NCI-H1694 treated with DMSO at 0.1 percent for 48 hours (cell line): ENCODE data around the gene TNFRSF9.
"Not testable (repeated sequence)": the region's sequence is repeated elsewhere in the genome, so short reads cannot be mapped to it uniquely, and the experiment has no call there.

Source experiments
- DNase-seq: peaks from one replicate; lab custom pipeline; 2025; lab: John Stamatoyannopoulos, UW

The TNFRSF9 gene

GRCh38 chr1:7940745-7941436, at the start of gene TNFRSF9:
Gene TNFRSF9 (minus strand): TSS chr1:7940839. CDS start chr1:7939994, 845 bp downstream.
- no peak for DNase-seq

DNA sequence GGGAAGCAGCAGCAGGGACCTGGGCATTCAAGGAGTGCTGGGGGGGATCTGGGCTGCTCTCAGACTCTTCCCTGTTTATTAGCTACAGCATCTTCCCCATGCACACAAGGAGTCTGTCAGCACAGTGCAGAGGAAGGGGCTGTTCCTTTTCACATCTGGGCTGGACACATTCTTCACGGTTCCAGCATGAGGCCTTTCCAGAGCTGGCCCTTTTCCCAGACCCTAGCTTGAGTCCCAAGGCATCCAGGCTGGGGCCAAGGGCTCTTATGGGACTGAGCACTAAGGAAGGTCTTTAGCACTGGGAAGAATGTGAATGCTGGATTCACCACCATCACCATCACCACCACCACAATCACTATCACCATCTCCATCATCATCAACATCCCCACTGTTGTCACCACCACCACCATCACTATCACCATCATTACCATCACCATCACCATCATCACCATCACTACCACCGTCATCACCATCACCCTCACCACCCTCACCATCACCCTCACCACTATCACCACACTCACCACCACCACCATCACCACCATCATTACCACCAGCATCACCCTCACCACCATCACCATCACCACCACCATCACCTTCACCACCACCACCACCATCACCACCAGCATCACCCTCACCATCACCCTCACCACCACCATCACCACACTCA, 49.3 kb upstream of the TNFRSF9 start:
- DNase-seq, result no peak

DNA sequence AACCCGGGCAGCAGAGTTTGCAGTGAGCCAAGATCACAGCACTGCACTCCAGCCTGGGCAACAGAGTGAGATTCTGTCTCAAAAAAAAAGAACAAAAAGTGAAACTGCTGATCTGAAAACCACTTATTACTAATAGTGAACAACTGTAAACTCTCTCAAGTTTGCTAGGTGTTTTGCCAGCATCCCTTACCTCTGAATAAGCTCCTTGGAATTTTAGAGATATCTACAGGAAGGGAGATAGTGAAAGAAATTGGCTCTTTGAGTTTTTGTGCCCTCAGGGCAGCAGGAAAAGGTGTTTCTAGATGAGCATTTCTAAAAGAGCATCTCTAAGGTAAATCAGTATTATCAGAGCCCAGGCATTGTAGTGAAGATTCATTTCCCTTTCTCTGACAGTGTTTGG, 47.9 kb upstream of the TNFRSF9 start:
- DNase-seq, result no peak

- no peak for DNase-seq
Observed at GRCh38 chr1:7987528-7987927, 46.9 kb upstream of the TNFRSF9 start.

DNA sequence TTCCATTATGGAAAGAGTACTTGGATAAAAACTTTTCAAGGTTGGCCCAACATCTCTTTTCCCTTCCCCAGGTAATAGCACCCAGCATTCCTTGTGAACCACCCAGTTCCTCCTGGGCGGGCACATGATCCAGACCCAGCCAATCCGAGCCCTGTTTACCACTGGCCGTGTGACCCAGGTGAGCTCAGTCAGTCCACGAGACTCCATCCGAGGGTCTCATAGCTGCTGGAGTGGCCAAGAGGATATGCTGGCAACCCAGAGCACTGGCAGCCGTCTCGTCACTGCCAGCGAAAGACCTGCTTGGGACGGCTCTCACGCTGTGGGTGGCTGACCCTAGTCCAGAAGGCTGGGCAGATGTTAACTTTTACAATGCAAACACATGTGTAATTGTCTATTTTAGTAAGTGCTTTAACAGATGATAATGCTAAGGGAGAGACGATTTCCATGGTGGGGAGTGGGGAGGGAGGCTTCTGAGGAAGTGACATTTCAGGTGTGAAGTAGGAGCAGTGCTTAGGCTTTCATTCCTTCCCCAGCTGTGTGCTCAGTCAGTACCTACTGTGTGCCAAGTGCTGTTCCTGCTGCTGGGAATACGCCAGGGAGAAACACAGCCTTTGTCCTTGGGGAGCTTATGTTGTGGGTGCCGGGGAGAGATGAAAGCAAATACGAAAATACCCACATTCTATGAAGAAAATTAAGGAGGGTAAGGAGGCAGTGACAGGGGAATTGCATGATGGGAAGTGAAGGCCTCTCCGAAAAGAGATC, 45.4 kb upstream of the TNFRSF9 start:
- no peak for DNase-seq

DNA sequence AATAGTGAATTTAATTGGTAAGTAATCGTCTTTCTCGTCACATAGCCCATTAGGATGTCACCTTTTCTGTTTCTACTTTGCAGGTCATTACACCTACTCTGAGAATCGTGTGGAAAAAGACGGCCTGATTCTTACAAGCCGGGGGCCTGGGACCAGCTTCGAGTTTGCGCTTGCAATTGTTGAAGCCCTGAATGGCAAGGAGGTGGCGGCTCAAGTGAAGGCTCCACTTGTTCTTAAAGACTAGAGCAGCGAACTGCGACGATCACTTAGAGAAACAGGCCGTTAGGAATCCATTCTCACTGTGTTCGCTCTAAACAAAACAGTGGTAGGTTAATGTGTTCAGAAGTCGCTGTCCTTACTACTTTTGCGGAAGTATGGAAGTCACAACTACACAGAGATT, 44.2 kb upstream of the TNFRSF9 start:
- DNase-seq, result no peak

- no peak for DNase-seq
Observed at GRCh38 chr1:7983086-7983778, 42.6 kb upstream of the TNFRSF9 start.

GRCh38 chr1:7980984-7981383, 40.3 kb upstream of the TNFRSF9 start:
- no peak for DNase-seq

DNA sequence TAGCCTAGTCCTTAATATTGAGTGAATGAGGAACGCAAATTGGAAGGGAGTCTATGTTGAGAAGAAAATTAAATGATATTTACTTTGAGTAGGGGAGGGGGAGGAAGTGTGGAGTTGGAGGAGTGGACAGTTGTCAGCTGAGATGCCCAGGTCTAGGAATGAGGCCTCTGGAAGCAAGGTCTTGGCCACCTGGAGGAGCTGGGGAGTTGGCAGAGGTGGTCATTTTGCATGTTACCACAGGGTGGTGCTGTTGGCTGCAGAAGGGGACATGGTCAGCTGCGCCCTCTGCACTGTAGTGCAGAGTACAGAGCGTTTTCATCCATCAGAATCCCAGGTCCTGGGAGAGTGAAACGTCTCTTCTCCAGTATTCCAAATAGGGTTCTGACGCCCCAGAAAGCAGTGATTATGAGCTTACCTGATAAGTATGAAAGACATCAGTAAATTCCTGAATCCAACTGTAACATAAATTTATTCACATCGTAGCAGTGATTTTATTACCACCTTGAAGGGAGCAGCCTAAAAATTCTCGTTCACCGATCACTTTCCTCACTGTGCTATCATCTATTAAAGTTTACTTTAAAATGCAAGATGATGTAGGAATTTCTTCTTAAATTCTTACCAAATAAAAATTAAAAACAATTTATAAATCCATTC, 34.7 kb upstream of the TNFRSF9 start:
- DNase-seq, result peak; percentile 36

- DNase-seq, result no peak
Observed at GRCh38 chr1:7973086-7973485, 32.4 kb upstream of the TNFRSF9 start.

DNA sequence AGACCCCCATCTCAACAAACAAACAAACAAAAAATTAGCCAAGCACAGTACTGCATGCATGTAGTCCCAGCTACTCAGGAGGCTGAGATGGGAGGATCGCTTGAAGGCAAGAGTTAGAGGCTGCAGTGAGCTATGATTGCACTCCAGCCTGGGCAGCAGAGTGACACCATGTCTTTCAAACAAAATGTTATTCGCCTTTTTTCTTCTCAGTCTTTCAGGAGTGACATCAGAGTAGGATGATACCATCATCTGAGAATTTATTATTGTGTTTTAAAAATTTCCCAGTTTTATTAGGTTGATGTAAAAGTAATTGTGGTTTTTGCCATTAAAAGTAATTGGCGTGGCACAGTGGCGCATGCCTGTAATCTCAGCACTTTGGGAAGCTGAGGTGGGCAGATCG, 31.6 kb upstream of the TNFRSF9 start:
- no peak for DNase-seq

GRCh38 chr1:7971024-7971423, 30.4 kb upstream of the TNFRSF9 start:
- no peak for DNase-seq

GRCh38 chr1:7970246-7970645, 29.6 kb upstream of the TNFRSF9 start:
- DNase-seq, result no peak

- no peak for DNase-seq
Observed at GRCh38 chr1:7967651-7968050, 27.0 kb upstream of the TNFRSF9 start.

DNA sequence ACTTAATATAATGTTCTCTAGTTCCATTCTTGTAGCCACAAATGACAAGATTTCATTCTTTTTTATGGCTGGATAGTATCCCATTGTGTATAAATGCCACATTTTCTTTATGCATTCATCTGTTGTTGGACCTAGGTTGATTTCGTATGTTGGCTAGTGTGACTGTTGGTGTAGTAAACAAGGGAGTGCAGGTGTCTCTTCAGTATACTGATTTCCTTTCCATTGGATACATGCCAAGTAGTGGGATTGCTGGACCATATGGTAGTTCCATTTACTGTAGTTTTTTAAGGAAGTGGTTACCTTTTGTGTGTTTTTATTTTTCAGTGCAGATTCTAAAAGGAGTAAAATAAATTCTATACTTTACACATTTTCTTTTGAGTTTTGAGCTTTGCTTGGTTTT, 26.6 kb upstream of the TNFRSF9 start:
- peak; percentile 18 for DNase-seq

DNA sequence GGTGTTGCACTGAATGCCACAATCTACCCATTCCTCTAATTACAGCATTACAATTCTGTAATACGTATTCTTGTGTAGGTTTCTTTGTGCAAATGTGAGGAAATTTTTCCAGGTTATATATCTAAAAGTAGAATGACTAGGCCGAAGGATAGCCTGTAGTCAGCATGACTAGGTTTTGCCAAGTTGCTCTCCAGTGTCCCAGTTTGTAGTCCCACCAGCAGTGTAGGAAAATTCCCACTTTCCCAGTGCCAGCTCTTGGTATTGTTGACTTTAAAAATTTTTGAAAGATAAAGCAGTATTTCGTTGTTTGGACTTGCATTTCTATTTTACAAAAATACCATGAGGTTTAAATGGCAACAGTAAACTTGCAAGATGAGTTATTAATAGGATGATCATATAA, 23.8 kb upstream of the TNFRSF9 start:
- no peak for DNase-seq

- DNase-seq, result not testable (repeated sequence)
Observed at GRCh38 chr1:7963841-7964240, 23.2 kb upstream of the TNFRSF9 start.

DNA sequence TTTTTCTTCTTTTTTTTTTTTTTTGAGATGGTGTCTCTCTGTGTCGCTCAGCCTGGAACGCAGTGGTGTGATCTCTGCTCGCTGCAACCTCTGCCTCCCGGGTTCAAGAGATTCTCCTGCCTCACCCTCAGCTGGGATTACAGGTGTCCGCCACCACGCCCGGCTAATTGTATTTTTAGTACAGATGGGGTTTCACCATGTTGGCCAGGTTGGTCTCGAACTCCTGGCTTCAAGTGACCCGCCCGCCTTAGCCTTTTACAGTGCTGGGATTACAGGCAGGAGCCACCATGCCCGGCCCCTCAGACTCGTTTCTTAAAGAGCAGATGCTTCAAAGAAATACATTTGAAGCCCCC, 22.7 kb upstream of the TNFRSF9 start:
- not testable (repeated sequence) for DNase-seq

- no peak for DNase-seq
Observed at GRCh38 chr1:7962636-7963377, 22.2 kb upstream of the TNFRSF9 start.

- no peak for DNase-seq
Observed at GRCh38 chr1:7962014-7962335, 21.3 kb upstream of the TNFRSF9 start.

GRCh38 chr1:7961216-7962013, 20.8 kb upstream of the TNFRSF9 start, which contains the start of gene PARK7:
Gene PARK7 (plus strand): TSS chr1:7961711. CDS start chr1:7962786, 1,075 bp downstream.
- peak; percentile 88 for DNase-seq
